GM18499 (cell line): ENCODE measurements around the gene FAM234A.
"Not testable (repeated sequence)": the region's sequence is repeated elsewhere in the genome, so short reads cannot be mapped to it uniquely, and the experiment has no call there.

Experiments
- ATAC-seq: cut with Tn5 transposase; IDR thresholded peaks from one replicate; pipeline ENCODE4 v1.9.1; 2021; ENCODE audit warnings: moderate number of reproducible peaks; ENCODE audit not compliant: insufficient read depth, unreplicated experiment

FAM234A gene

GRCh38 chr16:263182-263774 lies 28.7 kb downstream of the FAM234A start:
- no peak for ATAC-seq

GRCh38 chr16:263944-264343 lies 29.3 kb downstream of the FAM234A start:
- no peak for ATAC-seq

GRCh38 chr16:264440-264951 lies 29.9 kb downstream of the FAM234A start:
- no peak for ATAC-seq

GRCh38 chr16:265002-265529 lies 30.4 kb downstream of the FAM234A start:
- ATAC-seq = no peak

- ATAC-seq = no peak
These were observed 31.1 kb downstream of the FAM234A start for GRCh38 chr16:265711-266110.

- no peak for ATAC-seq
These were observed 31.9 kb downstream of the FAM234A start for GRCh38 chr16:266258-267164.

GRCh38 chr16:267562-267961 lies 32.9 kb downstream of the FAM234A start:
- ATAC-seq = not testable (repeated sequence)

GRCh38 chr16:268141-269053 lies 33.8 kb downstream of the FAM234A start:
- no peak for ATAC-seq

- no peak for ATAC-seq
These were observed 34.6 kb downstream of the FAM234A start for GRCh38 chr16:269061-269796.

- no peak for ATAC-seq
These were observed 36.0 kb downstream of the FAM234A start for GRCh38 chr16:270381-271255.

- ATAC-seq = no peak
These were observed 38.3 kb downstream of the FAM234A start for GRCh38 chr16:272633-273546.

- no peak for ATAC-seq
These were observed 39.2 kb downstream of the FAM234A start for GRCh38 chr16:273547-274421.

- no peak for ATAC-seq
These were observed 40.5 kb downstream of the FAM234A start for GRCh38 chr16:275041-275641.

- ATAC-seq = no peak
These were observed 41.2 kb downstream of the FAM234A start, which contains the start of gene RGS11 for GRCh38 chr16:275786-276232. TSS of gene RGS11 (minus strand) at chr16:275944. CDS start at chr16:275911, 33 bp downstream.

GRCh38 chr16:276426-277077 lies 41.9 kb downstream of the FAM234A start:
- no peak for ATAC-seq
